SK-N-MC (cell line): Measurements from ENCODE around the gene OR6B1.
"Not testable (repeated sequence)": the region's sequence is repeated elsewhere in the genome, so short reads cannot be mapped to it uniquely, and the experiment has no call there.

ENCODE experiments used
- DNase-seq: peaks from one replicate; pipeline ENCODE4 v3.0.0-alpha.2; 2011; ENCODE audit warnings: low read depth, low spot score
- H3K27ac ChIP-seq: fragments of 200-600 bp; sonication (generic); 2 replicates; pipeline ENCODE4 v1.5.1; 2016; ENCODE audit warnings: mixed run types
- H3K36me3 ChIP-seq: fragments of 200-600 bp; sonication (generic); 2 replicates; pipeline ENCODE4 v1.6.1; 2017; ENCODE audit warnings: antibody characterized with exemption, low read length, mixed read lengths; ENCODE audit not compliant: insufficient read depth
- H3K4me3 ChIP-seq: fragments of 200-600 bp; sonication (generic); 2 replicates; pipeline ENCODE4 v1.5.1; 2016
- H3K9ac ChIP-seq: fragments of 200-600 bp; sonication (generic); 2 replicates; pipeline ENCODE4 v1.8.0; 2017; ENCODE audit warnings: mixed run types, mixed read lengths; ENCODE audit not compliant: insufficient read length
- H3K9me3 ChIP-seq: fragments of 200-600 bp; sonication (generic); 2 replicates; pipeline ENCODE4 v1.6.1; 2017; ENCODE audit warnings: low read depth, mild to moderate bottlenecking, antibody characterized with exemption, low read length, moderate library complexity, mixed read lengths
- EZH2 ChIP-seq: fragments of 200-600 bp; sonication (generic); IDR thresholded peaks from one replicate; pipeline ENCODE4 v1.6.1; 2017; ENCODE audit warnings: antibody characterized with exemption
- FOXP2 ChIP-seq: optimal IDR thresholded peaks from 2 replicates; pipeline ENCODE3; 2011; ENCODE audit warnings: mild to moderate bottlenecking, moderate library complexity; ENCODE audit not compliant: insufficient read depth; ENCODE audit errors: extremely low read length, control extremely low read depth
- POLR2AphosphoS5 ChIP-seq: IDR thresholded peaks from 2 replicates; pipeline ENCODE4 v1.6.1; 2012; ENCODE audit warnings: mild to moderate bottlenecking, low read depth, low read length, borderline replicate concordance

OR6B1 gene

DNA sequence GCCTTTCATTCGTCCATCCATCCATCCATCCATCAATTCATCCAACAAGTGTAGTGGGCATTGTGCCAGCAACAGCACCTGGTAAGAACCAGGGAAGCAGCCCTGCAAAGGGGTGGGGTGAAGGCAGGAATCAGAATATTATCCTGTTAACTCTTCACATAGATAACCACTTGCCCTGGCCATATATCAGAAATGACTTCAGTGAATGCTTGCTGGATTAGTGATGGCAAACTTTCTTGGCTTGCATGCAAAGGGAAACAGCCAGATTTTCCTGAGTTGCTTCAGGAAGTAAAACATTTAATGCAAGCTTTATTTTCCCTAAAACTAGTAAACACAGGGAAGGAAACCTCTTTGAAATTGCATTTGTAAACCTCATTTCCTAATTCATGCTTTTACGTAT is 49.4 kb downstream of the OR6B1 start:
- TF ChIP-seq EZH2 (no peak), FOXP2 (no peak), POLR2AphosphoS5 (no peak)
- no peak for DNase-seq
- H3K4me3 ChIP-seq: no peak overlapping the region
- H3K9ac ChIP-seq: no peak overlapping the region
- no peak overlapping the region for H3K27ac ChIP-seq
- H3K9me3 ChIP-seq: no peaks in the 10 kb centered on the region
- no peaks in the 10 kb centered on the region for H3K36me3 ChIP-seq

GRCh38 chr7:144050093-144050492 is 50.0 kb downstream of the OR6B1 start:
- Histone ChIP-seq H3K36me3 (no peaks in the 10 kb centered on the region), H3K9me3 (no peaks in the 10 kb centered on the region), H3K27ac (no peak overlapping the region), H3K9ac (no peak overlapping the region), H3K4me3 (no peak overlapping the region)
- no peak for DNase-seq
- TF ChIP-seq POLR2AphosphoS5: no peak
- TF ChIP-seq EZH2: no peak
- TF ChIP-seq FOXP2: no peak

- not testable (repeated sequence) for H3K27ac ChIP-seq, H3K9ac ChIP-seq, H3K4me3 ChIP-seq, H3K9me3 ChIP-seq, DNase-seq, H3K36me3 ChIP-seq
Observed at GRCh38 chr7:144050884-144051283, 50.8 kb downstream of the OR6B1 start.

GRCh38 chr7:144057954-144058353 is 57.8 kb downstream of the OR6B1 start:
- Histone ChIP-seq H3K9me3 (no peaks in the 10 kb centered on the region), H3K4me3 (no peak overlapping the region), H3K36me3 (no peaks in the 10 kb centered on the region), H3K27ac (no peak overlapping the region), H3K9ac (no peak overlapping the region)
- DNase-seq: no peak
- TF ChIP-seq EZH2 (no peak), POLR2AphosphoS5 (no peak), FOXP2 (no peak)
